COLO829 (cell line): ENCODE results near the gene MYO1E.

Experiments
- DNase-seq: peaks from one replicate; pipeline ENCODE4 v3.0.0; 2012; ENCODE audit warnings: low spot score

MYO1E gene

GRCh38 chr15:59227021-59227420 lies 145.7 kb downstream of the MYO1E start:
- no peak for DNase-seq

GRCh38 chr15:59224474-59224873 lies 148.2 kb downstream of the MYO1E start:
- no peak for DNase-seq

GRCh38 chr15:59223736-59224135 lies 148.9 kb downstream of the MYO1E start:
- DNase-seq = no peak

- DNase-seq = no peak
These were observed 149.6 kb downstream of the MYO1E start for GRCh38 chr15:59222906-59223550.

- peak; percentile 13 for DNase-seq
These were observed 150.9 kb downstream of the MYO1E start for GRCh38 chr15:59221511-59222505.

GRCh38 chr15:59218710-59219109 lies 154.0 kb downstream of the MYO1E start:
- no peak for DNase-seq

GRCh38 chr15:59217876-59218498 lies 154.7 kb downstream of the MYO1E start:
- no peak for DNase-seq

GRCh38 chr15:59216911-59217310 lies 155.8 kb downstream of the MYO1E start:
- DNase-seq = no peak

GRCh38 chr15:59210186-59210585 lies 162.5 kb downstream of the MYO1E start:
- DNase-seq = peak; percentile 28

GRCh38 chr15:59208613-59209249 lies 163.9 kb downstream of the MYO1E start:
- no peak for DNase-seq

GRCh38 chr15:59206623-59207183 lies 166.0 kb downstream of the MYO1E start, which contains the start of gene LDHAL6B:
LDHAL6B (plus strand) TSS chr15:59206843; CDS start chr15:59206941, 98 bp downstream.
- DNase-seq = no peak

- no peak for DNase-seq
These were observed 166.6 kb downstream of the MYO1E start for GRCh38 chr15:59205839-59206622.

GRCh38 chr15:59203657-59204056 lies 169.0 kb downstream of the MYO1E start:
- DNase-seq = no peak

- no peak for DNase-seq
These were observed 169.7 kb downstream of the MYO1E start for GRCh38 chr15:59203008-59203407.

GRCh38 chr15:59200560-59200959 lies 172.1 kb downstream of the MYO1E start:
- no peak for DNase-seq

GRCh38 chr15:59199626-59200465 lies 172.8 kb downstream of the MYO1E start:
- DNase-seq = peak; percentile 42

GRCh38 chr15:59197454-59197853 lies 175.2 kb downstream of the MYO1E start:
- no peak for DNase-seq

GRCh38 chr15:59196416-59196815 lies 176.3 kb downstream of the MYO1E start:
- no peak for DNase-seq

- no peak for DNase-seq
These were observed 177.9 kb downstream of the MYO1E start for GRCh38 chr15:59194639-59195325.
